HG02970 (cell line): ENCODE results near the gene LRG1.

Source experiments
- ATAC-seq: cut with Tn5 transposase; IDR thresholded peaks from one replicate; pipeline ENCODE4 v1.9.1; 2021; ENCODE audit warnings: mild to moderate bottlenecking, moderate library complexity, moderate number of reproducible peaks; ENCODE audit not compliant: unreplicated experiment, low FRiP score

The LRG1 gene

DNA sequence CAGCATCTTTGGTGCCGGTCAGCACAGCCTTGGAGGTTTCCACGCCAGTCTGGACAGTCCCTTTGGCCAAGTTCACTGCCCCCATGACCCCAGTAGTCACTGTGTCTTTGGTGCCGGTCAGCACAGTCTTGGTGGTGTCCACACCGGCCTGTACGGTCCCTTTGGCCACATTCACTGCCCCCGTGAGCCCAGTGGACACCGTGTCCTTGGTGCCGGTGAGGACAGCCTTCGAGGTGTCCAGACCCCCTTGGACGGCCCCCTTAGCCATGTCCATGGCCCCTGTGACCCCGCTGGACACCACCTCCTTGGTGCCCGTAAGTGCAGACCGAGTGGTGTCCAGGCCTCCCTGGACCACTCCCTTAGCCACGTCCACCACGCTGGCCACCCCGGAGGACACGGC lies 26.6 kb downstream of the LRG1 start:
- no peak for ATAC-seq

DNA sequence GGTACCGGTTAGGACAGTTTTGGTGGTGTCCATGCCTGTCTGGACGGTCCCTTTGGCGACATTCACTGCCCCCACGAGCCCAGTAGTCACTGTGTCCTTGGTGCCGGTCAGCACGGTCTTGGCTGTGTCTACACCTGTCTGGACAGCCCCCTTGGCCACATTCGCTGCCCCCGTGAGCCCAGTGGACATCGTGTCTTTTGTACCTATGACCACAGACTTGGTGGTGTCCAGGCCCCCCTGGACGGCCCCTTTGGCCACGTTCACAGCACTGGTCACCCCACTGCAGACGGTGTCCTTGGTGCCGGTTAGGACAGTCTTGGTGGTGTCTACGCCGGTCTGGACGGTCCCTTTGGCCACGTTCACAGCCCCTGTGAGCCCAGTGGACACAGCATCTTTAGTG lies 27.8 kb downstream of the LRG1 start:
- no peak for ATAC-seq

DNA sequence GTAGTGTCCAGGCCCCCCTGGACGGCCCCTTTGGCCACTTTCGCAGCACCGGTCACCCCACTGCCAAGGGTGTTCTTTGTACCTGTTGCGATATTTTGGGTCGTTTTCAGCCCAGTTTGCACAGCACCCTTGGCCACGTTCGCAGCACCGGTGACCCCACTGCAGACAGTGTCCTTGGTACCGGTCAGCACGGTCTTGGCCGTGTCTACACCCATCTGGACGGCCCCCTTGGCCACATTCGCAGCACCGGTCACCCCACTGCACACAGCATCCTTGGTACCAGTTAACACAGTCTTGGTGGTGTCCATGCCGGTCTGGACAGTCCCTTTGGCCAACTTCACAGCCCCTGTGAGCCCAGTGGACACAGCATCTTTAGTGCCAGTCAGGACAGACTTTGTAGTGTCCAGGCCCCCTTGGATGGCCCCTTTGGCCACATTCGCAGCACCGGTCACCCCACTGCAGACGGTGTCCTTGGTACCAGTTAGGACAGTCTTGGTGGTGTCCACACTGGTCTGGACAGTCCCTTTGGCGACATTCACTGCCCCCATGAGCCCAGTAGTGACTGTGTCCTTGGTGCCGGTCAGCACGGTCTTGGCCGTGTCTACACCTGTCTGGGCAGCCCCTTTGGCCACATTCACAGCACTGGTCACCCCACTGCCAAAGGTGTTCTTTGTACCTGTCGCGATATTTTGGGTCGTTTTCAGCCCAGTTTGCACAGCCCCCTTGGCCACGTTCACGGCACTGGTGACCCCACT lies 28.4 kb downstream of the LRG1 start:
- ATAC-seq: no peak

DNA sequence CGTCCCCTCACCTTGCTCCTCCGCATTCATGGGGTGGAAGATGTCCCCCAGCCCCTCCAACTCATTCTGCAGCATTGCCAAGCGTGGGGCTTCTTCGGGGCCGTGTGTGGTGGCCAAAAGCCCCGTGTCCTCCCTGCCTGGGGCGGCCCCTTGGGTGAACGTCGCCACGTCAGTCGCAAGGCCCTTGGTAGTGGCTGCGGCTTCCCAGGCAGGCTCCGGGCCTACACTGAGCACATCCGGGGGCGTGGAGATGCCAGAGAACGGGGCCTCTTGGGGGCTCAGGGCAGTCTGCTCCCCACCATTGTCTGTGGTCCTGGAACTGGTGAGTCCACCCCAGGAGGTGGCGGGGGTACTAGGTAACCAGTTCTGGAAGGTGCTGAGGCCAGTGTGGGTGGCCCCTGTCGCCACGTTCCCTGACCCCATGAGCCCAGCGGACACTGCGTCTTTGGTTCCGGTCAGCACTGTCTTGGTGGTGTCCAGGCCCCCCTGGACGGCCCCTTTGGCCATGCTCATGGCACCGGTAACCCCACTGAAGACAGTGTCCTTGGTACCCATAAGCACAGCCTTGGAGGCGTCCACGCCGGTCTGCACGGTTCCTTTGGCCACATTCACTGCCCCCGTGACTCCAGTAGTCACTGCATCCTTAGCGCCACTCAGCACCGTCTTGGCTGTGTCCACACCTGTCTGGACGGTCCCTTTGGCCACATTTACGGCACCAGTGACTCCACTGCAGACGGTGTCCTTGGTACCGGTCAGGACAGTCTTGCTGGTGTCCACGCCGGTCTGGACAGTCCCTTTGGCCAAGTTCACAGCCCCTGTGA lies 29.2 kb downstream of the LRG1 start:
- no peak for ATAC-seq

DNA sequence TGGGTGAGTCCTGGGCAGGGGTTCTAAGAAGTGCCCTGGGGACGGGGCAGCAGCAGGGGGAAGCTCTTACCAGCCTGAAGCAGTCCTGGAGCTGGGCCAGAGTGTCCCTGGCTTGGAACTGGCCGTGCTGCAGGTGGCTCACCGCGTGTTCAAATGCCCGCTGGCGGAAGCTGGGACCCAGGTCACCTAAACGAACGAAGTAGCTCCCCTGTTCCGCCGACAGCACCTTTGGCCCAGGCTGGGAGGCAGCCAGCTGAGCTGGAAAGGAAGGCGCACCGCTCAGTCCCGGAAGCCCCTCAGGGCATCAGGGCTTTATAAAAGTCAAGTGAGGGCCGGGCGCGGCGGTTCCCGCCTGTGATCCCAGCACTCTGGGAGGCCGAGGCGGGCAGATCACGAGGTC lies 31.1 kb downstream of the LRG1 start:
- ATAC-seq: no peak

DNA sequence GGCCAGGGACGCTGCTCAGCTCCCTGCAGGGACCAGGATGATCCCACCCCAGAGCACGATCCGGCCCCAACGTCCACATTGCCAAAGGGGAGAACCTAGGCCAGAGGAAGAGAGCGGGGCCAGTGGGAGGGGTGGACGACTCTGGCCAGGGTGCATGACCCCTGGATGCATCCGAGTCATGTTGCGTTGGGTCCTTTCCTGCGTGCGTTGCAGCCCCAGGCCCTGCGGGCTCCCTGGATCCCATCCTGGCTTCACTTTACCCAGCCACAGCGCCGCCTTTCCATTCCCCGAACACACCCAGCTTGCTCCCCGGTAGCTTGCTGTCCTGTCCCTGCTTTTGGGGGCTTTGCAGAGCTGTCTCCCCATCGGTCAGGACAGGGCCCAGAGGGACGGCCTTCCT lies 32.0 kb downstream of the LRG1 start:
- ATAC-seq: no peak

DNA sequence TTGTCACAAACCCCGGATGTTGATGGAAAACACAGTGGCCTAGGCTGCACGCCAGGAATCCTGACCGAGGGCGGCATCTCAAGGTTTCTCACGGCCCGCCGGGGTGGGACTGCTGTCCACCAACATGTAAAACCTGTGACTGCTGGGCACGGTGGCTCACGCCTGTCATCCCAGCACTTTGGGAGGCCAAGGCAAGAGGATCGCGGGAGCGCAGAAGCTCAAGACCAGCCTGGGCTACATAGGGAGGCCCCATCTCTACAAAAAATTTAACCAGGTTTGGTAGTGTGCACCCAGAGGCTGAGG lies 32.7 kb downstream of the LRG1 start:
- ATAC-seq: no peak

DNA sequence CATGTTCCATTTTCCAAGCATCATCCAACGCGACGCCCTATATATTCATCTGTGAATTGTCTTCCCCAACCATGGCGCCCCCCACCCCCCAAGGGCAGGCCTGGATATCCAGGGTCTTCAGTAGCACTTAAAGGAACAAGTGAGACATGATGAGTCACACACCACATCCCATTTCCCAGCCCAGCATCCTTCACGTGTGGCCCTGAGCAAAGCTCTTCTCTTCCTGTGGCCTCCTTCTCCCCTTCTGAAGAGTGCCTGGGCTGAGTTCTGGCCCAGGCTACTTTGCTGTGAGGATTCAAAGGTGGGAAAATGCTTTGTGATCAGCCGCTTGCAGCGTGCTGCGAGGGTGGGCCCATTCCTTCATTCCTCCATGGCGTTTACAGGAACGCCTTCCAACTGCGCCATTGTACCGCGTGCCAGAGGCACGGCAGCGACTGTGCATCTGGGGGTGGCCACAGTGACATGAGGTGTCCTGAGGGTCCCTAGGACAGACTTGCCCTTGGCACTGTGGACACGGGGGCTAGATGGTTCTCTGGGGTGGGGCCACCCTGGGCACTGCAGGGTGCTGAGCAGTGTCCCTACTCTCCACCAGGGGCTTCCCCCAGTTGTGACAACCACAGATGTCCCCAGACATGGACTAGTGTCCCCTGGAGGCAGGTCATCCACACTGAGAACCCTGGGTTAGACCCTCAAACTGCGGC lies 33.2 kb downstream of the LRG1 start:
- no peak for ATAC-seq

DNA sequence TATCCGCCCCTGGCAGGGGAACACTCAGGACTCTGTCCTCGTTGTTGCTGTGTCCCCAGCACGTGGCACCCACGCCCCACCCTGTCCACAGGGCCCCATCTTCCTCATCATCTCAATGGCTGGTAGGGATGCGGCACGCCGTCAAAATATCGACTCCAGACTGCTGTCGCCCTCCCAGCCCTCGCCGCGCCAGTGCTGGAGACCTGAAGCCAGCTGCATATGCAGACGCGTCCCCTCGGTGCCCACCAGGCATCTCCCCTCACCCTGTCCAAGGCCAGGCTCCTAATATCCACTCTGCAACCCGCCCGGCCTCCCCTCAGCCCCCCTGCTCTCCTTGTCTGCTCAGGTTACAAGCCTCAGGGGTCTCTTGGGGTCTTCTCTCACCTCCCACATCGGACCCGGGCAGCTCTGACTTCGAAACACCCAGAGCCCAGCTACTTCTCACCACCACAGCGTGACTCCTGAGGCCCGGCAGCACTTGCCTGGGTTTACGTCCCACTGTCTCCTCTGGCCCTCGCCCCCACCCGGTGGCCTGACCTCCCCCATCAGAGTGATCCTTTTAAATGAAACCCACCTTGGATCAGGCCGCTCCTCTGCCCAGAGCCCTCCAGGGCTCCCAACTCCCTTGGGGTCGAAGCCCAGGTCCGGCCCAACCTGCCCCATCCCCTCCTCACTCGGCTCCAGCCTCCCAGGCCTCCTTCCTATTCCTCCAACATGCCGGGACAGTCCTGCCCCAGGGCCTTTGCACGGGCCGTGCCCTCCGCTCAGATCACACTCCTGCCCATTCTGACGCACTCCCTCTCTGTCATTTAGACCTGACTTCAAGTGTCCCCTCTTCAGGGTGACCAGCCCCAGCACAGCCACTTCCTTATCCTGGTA lies 34.0 kb downstream of the LRG1 start:
- ATAC-seq: no peak

DNA sequence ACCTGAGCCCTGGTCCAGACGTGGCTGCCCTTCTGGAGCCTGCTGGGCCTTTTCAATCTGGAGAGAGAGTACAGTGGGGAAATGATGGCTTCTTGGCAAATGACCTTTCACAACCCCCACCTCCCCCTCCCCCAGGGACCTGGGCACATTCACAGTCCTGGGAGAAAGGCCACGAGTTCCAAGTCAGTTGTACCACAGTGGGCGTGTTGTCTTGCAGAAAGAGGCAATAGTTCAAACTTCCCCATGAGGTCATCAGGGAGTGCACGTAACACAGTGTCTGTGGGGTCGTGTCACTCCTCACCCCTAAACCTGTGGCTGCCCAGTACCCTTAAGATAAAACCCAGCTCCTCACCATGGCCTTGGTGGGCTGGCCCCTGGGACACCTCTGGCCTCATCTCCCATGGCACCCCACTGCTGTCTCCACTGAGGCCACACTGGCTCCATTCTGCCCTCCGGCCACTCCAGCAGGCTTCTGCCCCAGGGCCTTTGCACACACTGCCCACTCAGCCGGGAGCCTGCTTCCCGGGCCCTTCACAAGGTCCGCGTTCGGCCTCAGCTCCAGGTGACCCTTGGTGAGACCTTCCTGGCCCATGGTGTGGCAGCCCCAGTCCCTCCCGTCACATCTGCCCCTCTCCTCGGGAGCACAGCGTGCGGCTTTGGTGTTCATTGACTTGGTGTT lies 34.8 kb downstream of the LRG1 start:
- ATAC-seq: no peak

DNA sequence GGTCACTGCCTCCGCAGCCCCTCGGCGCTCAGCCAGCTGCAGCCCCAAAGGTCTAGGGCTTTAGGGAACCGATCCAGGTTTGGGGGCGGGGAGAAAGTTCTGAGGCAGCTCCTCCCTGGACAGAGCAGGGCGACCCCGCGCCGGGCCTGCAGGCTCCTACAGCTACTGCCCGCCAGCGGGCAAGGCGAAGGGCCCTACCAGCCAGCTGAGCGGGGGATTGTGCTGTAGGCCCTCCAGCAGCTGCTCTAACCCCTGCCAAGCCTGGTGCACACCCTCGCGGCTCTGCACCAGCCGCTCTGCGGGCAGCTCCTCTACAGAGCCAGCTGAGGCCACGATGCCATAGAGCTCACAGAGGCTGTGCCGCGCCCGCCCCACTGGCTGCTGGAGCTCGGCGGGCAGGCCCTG lies 35.5 kb downstream of the LRG1 start:
- ATAC-seq: no peak

DNA sequence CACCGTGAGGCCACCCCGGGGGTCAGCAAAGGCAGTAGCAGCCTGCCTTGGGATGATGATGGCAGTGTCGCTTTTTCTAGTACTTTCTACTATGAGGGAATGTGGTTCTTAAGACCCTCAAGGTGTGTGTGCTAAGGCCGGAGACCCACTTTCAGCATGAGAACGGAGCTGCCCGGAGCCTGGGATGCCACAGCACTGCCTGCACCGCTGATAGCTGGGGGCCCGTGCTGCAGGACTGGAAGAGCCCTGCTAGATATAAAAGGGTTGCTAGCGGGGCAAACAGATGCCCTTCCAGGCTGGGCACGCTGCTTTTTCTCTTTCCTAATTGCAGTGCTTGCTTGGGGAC lies 36.0 kb downstream of the LRG1 start:
- no peak for ATAC-seq

DNA sequence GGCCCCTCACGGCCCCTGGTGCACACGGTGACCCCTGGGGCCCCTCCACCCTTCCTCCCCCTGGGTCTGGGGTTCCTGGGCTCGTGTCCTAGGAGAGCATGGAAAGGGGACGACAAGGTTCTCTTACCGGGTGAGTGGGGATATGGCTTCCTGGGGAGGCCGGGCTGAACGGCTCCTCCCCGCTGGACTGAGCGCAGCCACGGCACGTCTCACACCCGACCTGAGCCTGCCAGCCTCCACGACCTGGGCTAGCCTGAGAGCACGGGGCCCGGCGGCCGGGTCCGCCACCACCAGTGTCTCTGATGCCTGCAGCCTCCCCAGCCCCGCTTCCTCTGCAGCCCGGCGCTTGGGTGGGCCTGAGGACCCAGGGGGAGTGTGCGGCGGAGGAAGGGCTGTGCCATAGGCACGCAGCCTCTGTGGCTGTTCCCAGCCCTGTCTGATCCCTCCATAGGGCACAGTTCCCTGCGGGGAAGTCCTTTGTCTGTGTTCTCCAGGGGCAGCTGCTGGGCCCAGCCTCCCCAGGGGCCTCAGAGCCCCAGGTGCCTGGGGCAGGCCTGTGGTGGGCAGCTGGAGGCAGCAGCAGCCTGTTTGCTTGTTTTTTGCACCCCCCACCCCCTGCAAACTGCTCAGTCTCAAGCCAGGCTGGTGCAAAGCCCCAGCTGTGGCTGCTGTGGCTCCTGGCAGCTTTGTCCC lies 36.6 kb downstream of the LRG1 start:
- ATAC-seq: no peak

DNA sequence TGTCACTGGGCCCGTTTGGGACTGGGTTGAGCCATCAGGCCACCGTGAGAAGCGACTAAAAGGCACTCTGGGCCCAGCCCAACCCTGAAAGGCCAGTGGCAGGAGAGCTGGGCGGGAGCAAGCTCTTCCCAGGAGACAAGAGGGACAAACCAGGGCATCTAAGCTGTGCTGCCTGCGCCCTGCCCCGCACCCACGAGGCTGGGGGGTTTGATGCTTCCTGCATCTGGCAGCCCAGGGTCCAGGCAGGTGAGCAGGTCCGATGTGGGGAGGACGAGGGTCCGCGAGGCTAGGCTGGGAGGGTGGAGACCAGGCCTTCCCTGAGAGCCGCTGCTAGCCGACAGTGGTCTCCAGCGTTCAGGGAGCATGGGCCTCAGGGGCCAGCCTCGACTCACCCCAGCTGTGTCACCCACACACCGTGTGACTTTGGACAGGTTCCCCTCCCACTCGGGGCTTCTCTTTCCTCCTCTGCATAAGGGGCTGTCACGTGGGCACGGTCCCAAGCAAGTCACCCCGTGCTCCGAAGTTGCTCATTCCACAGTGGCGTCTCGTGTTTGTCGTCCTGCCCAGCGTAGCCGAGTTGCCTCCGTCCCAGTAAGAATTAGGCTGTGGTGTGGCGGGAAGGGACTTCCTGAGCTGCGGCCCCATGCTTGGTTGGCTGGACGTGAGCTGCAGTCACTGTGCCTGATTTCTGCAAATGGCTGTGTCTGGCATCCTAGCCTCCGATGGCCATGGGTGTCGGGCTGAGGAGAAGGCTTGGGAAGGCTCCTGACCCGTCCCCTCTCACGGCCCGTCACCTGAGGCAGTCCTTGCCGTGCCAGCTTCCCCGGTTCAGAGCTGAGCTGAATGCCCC lies 37.3 kb downstream of the LRG1 start:
- ATAC-seq: no peak

DNA sequence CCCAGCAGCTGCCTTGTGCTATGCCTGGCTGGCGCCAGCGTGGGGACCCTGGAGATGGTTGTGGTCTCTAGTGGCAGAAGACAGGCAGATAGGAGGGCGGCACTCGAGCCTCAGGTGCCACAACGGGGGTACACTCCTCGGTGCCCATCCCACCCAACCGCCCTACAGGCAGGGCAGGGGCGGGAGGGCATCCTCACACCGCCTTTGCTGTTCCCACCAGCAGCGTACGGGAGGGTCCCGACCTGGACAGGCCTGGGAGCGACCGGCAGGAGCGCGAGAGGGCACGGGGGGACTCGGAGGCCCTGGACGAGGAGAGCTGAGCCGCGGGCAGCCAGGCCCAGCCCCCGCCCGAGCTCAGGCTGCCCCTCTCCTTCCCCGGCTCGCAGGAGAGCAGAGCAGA lies 38.1 kb downstream of the LRG1 start:
- no peak for ATAC-seq

DNA sequence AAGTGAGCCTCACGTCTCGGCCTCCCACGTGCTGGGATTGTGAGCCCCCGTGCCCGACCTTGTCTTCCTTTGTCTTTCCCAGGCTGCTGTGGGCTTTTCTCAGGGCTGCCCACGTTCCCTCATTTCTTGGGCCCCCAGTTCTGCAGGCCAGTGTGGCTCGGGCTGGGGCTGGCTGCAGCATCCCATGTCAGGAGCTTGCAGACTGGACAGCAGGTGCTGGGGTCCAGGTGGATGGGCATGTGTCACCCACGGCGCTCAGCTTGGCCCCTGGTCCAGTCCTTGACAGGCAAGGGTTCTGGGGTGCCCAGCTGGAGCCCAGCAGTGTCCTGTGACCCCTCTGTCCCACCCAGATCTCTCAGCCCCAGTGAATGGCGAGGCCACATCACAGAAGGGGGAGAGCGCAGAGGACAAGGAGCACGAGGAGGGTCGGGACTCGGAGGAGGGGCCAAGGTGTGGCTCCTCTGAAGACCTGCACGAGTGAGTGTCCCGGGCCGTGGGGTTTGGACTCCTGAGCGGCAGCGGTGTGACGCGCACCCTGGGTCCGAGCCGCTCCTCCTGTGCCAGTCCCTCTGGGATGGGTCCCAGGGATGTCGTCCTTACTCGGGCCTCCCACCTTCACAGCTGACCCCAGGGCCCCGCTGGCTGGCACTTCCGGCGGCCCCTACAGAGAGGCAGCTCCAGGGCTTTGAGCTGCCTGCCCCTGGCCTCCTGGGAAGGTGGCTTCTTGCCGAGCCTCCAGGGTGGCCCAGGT lies 38.8 kb downstream of the LRG1 start:
- ATAC-seq: no peak

DNA sequence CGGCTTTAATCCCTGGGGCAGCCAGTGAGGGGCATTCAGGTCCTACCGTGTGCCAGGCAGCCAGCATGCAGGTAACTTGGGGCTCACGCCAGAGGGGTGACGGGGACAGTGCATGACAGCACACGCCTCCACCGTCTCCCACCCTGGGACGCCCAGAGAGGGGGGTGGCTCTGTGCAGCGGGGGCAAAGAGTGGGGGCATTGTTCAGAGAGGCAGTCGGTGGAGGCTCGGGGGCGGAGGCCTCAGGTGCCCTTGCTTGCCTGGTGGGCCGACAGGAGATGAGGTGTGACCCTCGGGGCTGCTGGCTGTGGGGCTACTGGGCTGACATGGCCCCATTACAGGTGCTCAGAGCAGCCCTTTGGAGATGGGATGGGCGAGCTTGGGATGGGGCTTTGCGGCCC lies 40.0 kb downstream of the LRG1 start:
- no peak for ATAC-seq

DNA sequence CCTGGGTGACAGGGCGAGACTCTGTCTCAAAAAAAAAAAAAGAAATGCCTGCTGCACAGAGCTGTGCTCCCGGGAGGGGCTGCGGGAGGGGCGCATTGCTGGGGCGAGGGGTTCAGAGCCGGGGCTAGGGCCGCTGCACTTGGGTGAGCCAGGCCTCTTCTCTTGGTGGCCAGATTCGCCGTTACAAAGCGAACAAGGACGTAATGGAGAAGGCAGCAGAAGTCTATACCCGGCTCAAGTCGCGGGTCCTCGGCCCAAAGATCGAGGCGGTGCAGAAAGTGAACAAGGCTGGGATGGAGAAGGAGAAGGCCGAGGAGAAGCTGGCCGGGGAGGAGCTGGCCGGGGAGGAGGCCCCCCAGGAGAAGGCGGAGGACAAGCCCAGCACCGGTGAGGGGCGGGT lies 40.5 kb downstream of the LRG1 start:
- no peak for ATAC-seq
